Endothelial cell of umbilical vein (primary cell): ENCODE measurements around the gene KY. TPM values are rescaled to one million over a fixed set of nuclear protein-coding genes. Genes with fewer than 3 reads are reported as not detected.

Source experiments
- BruUV-seq: library from RNA; stranded (reverse); fragments of 400-500 nt; replicated peaks from 2 replicates; lab custom pipeline; 2021; lab: Mats Ljungman, UMichigan
- CTCF ChIA-PET: fragments of 300-600, 350-600 bp; sonication (Branson Sonifier 250); formaldehyde crosslinking; loops from one replicate; lab custom pipeline; 2021; ENCODE audit warnings: antibody characterized with exemption, inconsistent platforms; lab: Charles Lee
- POLR2A ChIA-PET: fragments of 300-600, 350-600 bp; sonication (Branson Sonifier 250); formaldehyde crosslinking; loops from one replicate; lab custom pipeline; 2021; ENCODE audit warnings: antibody characterized with exemption, inconsistent platforms; lab: Charles Lee
- DNase-seq: peaks from one replicate; pipeline ENCODE4 v3.0.0-alpha.2; 2011; ENCODE audit warnings: low read depth, low spot score
- FAIRE-seq: peaks from 2 replicates; lab custom pipeline; 2011; peaks lifted over from hg19 to GRCh38; lab: Jason Lieb, UNC
- H2AFZ ChIP-seq: 2 replicates; pipeline ENCODE4 v1.6.0; 2012; ENCODE audit warnings: low read depth, low read length, control low read depth, inconsistent platforms
- H3K27ac ChIP-seq: 2 replicates; pipeline ENCODE4 v1.5.1; 2011; ENCODE audit warnings: low read depth, mild to moderate bottlenecking, control low read depth, low read length, moderate library complexity; ENCODE audit not compliant: insufficient read depth
- H3K27me3 ChIP-seq, 2 experiments: 2 replicates each; pipeline versions ENCODE4 v1.6.0 to v1.6.1; 2011; ENCODE audit warnings: low read length in 2 of 2, mixed read lengths in 1 of 2; ENCODE audit not compliant: control insufficient read depth in 2 of 2, insufficient read depth in 2 of 2
- H3K36me3 ChIP-seq, 2 experiments: 2 replicates in 1 of 2; 3 replicates in 1 of 2; pipeline ENCODE4 v1.5.1; 2011; ENCODE audit warnings: low read length in 2 of 2, mild to moderate bottlenecking in 1 of 2, moderate library complexity in 1 of 2; ENCODE audit not compliant: control insufficient read depth in 2 of 2, insufficient read depth in 2 of 2; ENCODE audit errors: extremely low read depth in 1 of 2
- H3K4me1 ChIP-seq: 3 replicates; pipeline ENCODE4 v1.5.1; 2011; ENCODE audit warnings: mild to moderate bottlenecking, low read length; ENCODE audit not compliant: control insufficient read depth, insufficient read depth; ENCODE audit errors: extremely low read depth
- H3K4me2 ChIP-seq: 2 replicates; pipeline ENCODE4 v1.6.1; 2011; ENCODE audit warnings: low read length, control low read depth, mixed read lengths; ENCODE audit not compliant: insufficient read depth
- H3K4me3 ChIP-seq, 3 experiments: fragments of 200-600 bp in 1 of 3; sonication (generic), shearing (Covaris generic) in 1 of 3; replicated peaks in 1 of 3; 2 replicates each; pipeline ENCODE4 v1.5.1; 2011 to 2016; ENCODE audit warnings: control low read depth in 3 of 3, low read length in 3 of 3, mild to moderate bottlenecking in 2 of 3, inconsistent platforms in 1 of 3, low read depth in 1 of 3, moderate library complexity in 1 of 3; ENCODE audit not compliant: insufficient read depth in 1 of 3
- H3K79me2 ChIP-seq: 2 replicates; pipeline ENCODE4 v1.6.0; 2012; ENCODE audit warnings: low read length, inconsistent platforms; ENCODE audit not compliant: control insufficient read depth, insufficient read depth
- H3K9ac ChIP-seq: replicated peaks from 2 replicates; pipeline ENCODE3; 2011; ENCODE audit warnings: low read length, control low read depth; ENCODE audit not compliant: insufficient read depth; ENCODE audit errors: extremely low read depth
- H3K9me1 ChIP-seq: replicated peaks from 3 replicates; pipeline ENCODE4 v1.6.0; 2011; ENCODE audit warnings: mild to moderate bottlenecking, low read length; ENCODE audit not compliant: control insufficient read depth, insufficient read depth; ENCODE audit errors: extremely low read depth
- H3K9me3 ChIP-seq: replicated peaks from 2 replicates; pipeline ENCODE4 v1.5.1; 2012; ENCODE audit warnings: low read length, inconsistent platforms; ENCODE audit not compliant: control insufficient read depth, insufficient read depth
- H4K20me1 ChIP-seq: replicated peaks from 2 replicates; pipeline ENCODE3; 2011; ENCODE audit warnings: mild to moderate bottlenecking, low read length; ENCODE audit not compliant: control insufficient read depth, insufficient read depth; ENCODE audit errors: extremely low read depth
- EZH2 ChIP-seq: IDR thresholded peaks from 2 replicates; pipeline ENCODE4 v1.6.1; 2012; ENCODE audit warnings: borderline replicate concordance, low read depth, mild to moderate bottlenecking, moderate library complexity, low read length, inconsistent platforms; ENCODE audit not compliant: severe bottlenecking
- FOS ChIP-seq: IDR thresholded peaks from 2 replicates; pipeline ENCODE4 v1.6.1; 2011; ENCODE audit warnings: mild to moderate bottlenecking, low read length, moderate library complexity, borderline replicate concordance; ENCODE audit not compliant: insufficient read depth
- GATA2 ChIP-seq: IDR thresholded peaks from 2 replicates; pipeline ENCODE4 v1.7.0; 2011; ENCODE audit warnings: low read depth, mild to moderate bottlenecking, moderate library complexity, mixed read lengths, low read length; ENCODE audit not compliant: insufficient read length, insufficient read depth
- MYC ChIP-seq: IDR thresholded peaks from one replicate; pipeline ENCODE4 v1.6.1; 2011; ENCODE audit warnings: mild to moderate bottlenecking, low read depth, low read length
- POLR2AphosphoS5 ChIP-seq: IDR thresholded peaks from 2 replicates; pipeline ENCODE4 v1.6.1; 2012; ENCODE audit warnings: low read depth, mild to moderate bottlenecking, control low read depth, low read length, moderate library complexity; ENCODE audit not compliant: insufficient read depth
- dilution Hi-C: fragments of 300-500 bp; cut with MboI; formaldehyde crosslinking; loops from one replicate; pipeline ENCODE4 v1.15.0; 2019; ENCODE audit warnings: low sequenced_read_pairs; ENCODE audit not compliant: extremely low pct_ligation_motif_present
- intact Hi-C: fragments of 100-400 bp; cut with micrococcal nuclease; formaldehyde crosslinking; loops from one replicate; pipeline ENCODE4 v1.10.0; 2022
- polyA plus RNA-seq, 4 experiments: library from polyadenylated mRNA; depleted of rRNA in 3 of 4; stranded (reverse) in 3 of 4; unstranded in 1 of 4; fragments of >200 nt; gene quantifications; 2 replicates each; pipeline versions ENCODE4 v1.2.1 to v1.2.3, GENCODE V29; 2011 to 2012; ENCODE audit warnings: missing spikeins in 1 of 4
- total RNA-seq: library from RNA; stranded (reverse); gene quantifications from 2 replicates; pipeline ENCODE4 v1.2.3, GENCODE V29; 2021
- TF ChIP-seq, protein P1 (sequence below): IDR thresholded peaks from 2 replicates; pipeline ENCODE4 v1.6.1; 2011; ENCODE audit not compliant: insufficient read depth, insufficient read length
- TF ChIP-seq, protein P2 (sequence below), 2 donors: IDR thresholded peaks; 1 replicate in 1 of 2; 2 replicates in 1 of 2; pipeline ENCODE4 v1.5.1; 2011; ENCODE audit warnings: low read length in 2 of 2, mild to moderate bottlenecking in 2 of 2, moderate library complexity in 2 of 2, control low read depth in 1 of 2, inconsistent platforms in 1 of 2, low read depth in 1 of 2; ENCODE audit not compliant: insufficient read depth in 1 of 2; ENCODE audit errors: extremely low read depth in 1 of 2

The KY gene
- total and polyA plus RNA-seq, 2 donors (not counting 3 experiments of a cell fraction or from before 2014, with no cell fraction given): not detected

DNA sequence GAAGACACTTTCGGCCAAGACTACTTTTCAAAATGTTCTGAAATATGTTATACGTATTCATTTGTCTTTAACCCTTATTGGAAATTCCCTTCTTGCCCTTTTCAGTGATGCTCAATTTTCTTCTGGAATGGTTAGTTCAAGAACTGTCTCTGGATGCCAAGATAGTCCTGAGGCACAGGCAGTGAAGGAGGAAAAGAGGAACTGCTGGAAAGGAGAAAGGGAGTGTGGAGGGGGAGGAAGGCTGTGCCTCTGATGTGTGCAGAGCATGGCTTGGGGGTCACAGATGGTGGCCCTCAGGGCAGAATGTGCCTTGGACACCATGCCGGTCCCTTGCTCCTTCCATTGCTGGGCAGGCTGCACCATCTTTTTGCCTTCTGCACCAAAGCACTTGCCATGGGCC lies 91.2 kb downstream of the KY start:
- TF ChIP-seq, protein P1, sequence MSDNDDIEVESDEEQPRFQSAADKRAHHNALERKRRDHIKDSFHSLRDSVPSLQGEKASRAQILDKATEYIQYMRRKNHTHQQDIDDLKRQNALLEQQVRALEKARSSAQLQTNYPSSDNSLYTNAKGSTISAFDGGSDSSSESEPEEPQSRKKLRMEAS: no peak
- TF ChIP-seq POLR2AphosphoS5 (no peak), GATA2 (no peak), MYC (no peak), EZH2 (no peak), FOS (no peak)
- TF ChIP-seq, protein P2, sequence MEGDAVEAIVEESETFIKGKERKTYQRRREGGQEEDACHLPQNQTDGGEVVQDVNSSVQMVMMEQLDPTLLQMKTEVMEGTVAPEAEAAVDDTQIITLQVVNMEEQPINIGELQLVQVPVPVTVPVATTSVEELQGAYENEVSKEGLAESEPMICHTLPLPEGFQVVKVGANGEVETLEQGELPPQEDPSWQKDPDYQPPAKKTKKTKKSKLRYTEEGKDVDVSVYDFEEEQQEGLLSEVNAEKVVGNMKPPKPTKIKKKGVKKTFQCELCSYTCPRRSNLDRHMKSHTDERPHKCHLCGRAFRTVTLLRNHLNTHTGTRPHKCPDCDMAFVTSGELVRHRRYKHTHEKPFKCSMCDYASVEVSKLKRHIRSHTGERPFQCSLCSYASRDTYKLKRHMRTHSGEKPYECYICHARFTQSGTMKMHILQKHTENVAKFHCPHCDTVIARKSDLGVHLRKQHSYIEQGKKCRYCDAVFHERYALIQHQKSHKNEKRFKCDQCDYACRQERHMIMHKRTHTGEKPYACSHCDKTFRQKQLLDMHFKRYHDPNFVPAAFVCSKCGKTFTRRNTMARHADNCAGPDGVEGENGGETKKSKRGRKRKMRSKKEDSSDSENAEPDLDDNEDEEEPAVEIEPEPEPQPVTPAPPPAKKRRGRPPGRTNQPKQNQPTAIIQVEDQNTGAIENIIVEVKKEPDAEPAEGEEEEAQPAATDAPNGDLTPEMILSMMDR (IDR thresholded peaks at IDR 0.05; ENCODE audit: extremely low read depth in 1 of 2, insufficient read depth in 1 of 2, low read depth in 1 of 2, low read length in 2 of 2): no peak

More for the DNA sequence above, 91.2 kb downstream of the KY start:
- Histone ChIP-seq H3K36me3 (peaks cover 0 to 2% of the 10 kb centered on the region in 2 experiments), H3K4me3 (no peak overlapping the region), H3K4me1 (no peaks in the 10 kb centered on the region), H3K27me3 (no peaks in the 10 kb centered on the region), H3K79me2 (no peaks in the 10 kb centered on the region), H3K9me3 (no peaks in the 10 kb centered on the region), H4K20me1 (no peaks in the 10 kb centered on the region), H3K9ac (no peak overlapping the region), H2AFZ (no peak overlapping the region), H3K4me2 (no peak overlapping the region), H3K9me1 (no peaks in the 10 kb centered on the region), H3K27ac (no peak overlapping the region)
- dilution Hi-C loops (no loop called here), intact Hi-C loops (no loop called here)
- BruUV-seq: no TSS peak
- POLR2A ChIA-PET: no interaction called here
- FAIRE-seq: no peak
- DNase-seq: no peak
- CTCF ChIA-PET: no interaction called here

Other genes starting within 250 kb of the KY start
- 50.8 and 58.6 TPM in 2 replicates for gene ANAPC13, start 165.0 kb downstream of the KY start, total RNA-seq
- gene ANAPC13, start 165.0 kb downstream of the KY start, polyA plus RNA-seq: 32.2 and 48.4 TPM in 2 replicates
- gene CEP63, start 165.0 kb downstream of the KY start, total RNA-seq: 24.9 and 29.4 TPM in 2 replicates
- 3.8 and 5.7 TPM in 2 replicates for gene CEP63, start 165.0 kb downstream of the KY start, polyA plus RNA-seq
- gene EPHB1, start 144.2 kb upstream of the KY start, total RNA-seq: 2.5 and 5.2 TPM in 2 replicates
- gene EPHB1, start 144.2 kb upstream of the KY start, polyA plus RNA-seq: 1.3 and 1.4 TPM in 2 replicates